Ramos (cell line): ENCODE results near the gene UNC5C.

Experiments used
- in situ Hi-C: fragments of 300-500 bp; cut with MboI; formaldehyde crosslinking; loops from one replicate; pipeline ENCODE4 v1.14.3; 2022; ENCODE audit warnings: low sequenced_read_pairs; ENCODE audit not compliant: unreplicated experiment

Gene UNC5C

DNA sequence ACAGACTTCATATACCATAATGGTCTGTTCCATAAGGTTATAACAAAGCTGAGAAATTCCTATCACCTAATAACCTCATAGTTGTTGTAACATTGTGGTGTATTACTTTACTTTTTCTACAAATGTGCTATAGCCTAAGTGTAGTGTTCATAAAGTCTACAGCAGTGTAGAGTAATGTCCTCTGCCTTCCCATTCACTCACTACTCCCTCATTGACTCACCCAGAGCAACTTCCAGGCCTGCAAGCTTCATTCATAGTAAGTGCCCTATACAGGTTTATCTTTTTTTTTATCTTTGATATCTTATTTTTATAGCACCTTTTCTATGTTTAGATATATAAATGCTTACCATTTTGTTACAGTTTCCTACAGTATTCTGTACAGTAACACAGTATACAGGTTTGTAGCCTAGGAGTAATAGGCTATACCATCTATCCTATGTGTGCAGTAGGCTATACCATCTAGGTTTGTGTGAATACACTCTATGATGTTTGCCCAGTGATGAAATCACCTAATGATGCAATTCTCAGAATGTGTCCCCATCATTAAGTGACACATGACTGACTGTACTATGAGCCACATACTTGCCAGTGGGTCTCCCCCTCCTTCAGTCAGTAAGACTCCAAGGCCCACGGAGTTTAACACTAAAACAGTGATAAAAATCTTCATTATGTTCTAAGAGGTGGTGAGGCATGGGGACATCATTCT is 299.9 kb downstream of the UNC5C start:
- in situ Hi-C loops = no loop called here

DNA sequence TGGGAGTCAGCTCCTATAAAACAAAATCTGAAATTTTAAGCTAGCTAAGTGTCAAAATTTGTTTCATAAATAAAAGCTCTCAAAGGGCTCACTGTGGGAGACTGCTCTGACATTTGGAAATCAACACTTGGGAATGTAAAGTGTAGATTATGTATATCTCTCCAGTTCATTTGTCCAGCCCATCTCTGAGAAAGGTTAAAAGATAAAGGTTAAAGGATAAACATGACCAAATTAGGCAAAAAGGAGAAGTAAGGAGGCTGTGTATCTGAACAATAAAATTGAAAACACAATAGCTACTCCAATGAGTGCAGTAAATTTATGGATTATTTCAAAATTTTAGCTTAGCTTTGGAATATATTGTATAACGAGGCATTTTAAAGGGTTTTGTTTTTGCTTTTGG is 304.9 kb downstream of the UNC5C start:
- in situ Hi-C loops = no loop called here

DNA sequence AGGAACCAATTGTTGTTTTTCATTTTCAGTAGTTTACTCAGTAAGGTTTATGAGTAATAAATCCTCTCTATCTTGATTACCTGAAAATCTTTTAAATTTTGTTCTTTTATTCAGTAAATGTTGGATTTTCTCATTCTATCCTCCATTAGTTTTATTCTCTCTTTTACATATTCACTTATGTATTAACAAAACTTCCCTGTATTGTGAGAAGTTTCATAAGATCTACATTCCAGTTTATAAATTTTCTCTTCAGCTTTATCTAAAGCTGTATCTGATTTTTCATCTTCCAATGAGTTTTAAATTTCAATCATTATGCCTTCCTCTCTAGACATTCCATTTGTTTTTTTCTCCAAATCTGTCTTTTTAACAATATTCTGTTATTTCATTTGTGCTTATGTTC is 310.2 kb downstream of the UNC5C start:
- in situ Hi-C loops = no loop called here

DNA sequence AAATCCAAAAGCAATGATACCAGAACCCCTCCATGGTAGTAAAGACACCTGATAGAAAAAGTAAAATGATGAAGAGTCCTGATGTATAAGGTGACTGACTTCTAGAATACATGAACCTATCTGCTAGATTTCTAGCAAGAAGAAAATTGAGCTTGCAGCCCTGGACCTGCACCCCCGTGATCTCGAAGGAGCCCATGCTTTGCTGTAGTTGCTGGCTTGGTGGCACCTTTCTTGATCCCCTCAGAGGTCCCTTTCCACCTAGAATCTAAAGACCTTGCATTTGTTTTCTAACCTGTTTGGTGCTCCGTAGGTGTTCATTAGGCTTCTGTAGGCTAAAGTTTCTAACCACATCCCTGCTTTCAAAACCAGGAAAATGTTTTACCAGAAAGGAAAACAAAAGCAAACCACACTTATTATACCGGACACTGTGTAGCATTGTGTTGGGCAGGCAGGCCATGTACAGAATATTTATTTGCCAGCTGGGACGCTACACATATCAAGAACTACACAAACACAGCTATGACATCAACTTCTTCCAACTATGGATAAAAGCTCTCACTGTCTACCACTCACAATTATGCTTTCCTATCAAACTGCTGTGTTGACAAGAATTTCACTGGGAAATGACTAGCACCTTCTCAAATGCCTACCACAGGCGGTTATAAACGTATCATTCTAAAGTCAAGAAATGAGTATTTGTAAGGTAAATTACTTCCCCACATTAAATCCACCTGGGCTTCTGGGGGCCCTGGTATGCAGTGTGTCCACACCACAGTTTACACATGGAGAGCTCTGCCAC is 316.2 kb downstream of the UNC5C start:
- in situ Hi-C loops = no loop called here

DNA sequence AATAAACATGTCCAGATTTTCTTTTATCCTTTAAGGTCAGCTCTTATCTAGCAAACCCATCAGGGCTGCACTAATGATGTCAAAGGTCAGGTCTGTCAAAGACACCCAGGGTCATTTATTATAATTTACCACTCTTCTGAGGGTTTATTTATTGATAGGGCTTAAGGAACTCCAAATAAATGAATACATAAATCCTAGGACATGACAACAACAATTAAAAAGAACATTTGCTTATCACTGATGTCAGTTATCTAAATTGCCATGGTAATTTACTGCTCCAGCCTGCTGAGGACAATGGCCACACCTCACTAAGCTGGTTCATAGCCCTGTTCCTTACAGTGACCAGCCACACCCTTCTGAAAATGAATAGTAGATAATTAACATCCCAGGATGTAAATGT is 317.1 kb downstream of the UNC5C start:
- in situ Hi-C loops = no loop called here

DNA sequence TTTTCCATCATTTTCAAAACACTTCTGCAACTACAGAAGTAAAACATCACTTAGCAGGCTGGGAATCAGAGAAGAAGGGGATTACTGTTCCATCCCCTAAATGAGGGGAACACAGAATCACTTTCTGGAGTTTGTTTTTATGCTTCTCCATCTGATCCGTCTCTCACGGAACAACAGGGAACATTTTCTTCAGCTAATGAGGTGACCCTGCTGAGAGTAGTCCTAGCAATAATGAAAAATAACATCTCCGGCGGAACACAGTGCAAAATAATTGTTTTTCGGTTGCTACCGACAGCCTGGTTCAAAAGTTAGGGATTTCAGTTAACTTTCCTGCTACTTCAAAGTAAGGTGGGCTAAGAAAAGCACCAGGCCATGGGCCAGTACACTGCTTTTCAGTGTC is 322.9 kb downstream of the UNC5C start:
- in situ Hi-C loops = no loop called here

DNA sequence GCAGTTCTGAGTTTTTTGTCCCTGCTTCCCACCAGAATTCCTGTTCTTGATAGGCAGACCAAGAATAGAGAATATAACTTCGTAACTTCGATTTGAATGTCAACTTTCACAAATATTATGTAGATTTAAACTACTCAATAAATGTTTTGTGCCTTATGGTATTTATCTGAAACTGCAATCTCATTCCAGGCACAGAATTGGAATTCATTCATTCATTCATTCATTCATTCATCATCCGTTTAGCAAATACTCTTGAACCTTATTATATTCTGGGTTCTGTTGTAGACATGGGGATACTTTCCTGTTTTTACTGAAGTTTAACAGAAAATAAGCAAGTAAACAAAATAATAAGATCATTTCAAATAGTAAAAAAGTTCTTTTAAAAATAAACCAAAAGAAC is 324.4 kb downstream of the UNC5C start:
- in situ Hi-C loops = no loop called here

DNA sequence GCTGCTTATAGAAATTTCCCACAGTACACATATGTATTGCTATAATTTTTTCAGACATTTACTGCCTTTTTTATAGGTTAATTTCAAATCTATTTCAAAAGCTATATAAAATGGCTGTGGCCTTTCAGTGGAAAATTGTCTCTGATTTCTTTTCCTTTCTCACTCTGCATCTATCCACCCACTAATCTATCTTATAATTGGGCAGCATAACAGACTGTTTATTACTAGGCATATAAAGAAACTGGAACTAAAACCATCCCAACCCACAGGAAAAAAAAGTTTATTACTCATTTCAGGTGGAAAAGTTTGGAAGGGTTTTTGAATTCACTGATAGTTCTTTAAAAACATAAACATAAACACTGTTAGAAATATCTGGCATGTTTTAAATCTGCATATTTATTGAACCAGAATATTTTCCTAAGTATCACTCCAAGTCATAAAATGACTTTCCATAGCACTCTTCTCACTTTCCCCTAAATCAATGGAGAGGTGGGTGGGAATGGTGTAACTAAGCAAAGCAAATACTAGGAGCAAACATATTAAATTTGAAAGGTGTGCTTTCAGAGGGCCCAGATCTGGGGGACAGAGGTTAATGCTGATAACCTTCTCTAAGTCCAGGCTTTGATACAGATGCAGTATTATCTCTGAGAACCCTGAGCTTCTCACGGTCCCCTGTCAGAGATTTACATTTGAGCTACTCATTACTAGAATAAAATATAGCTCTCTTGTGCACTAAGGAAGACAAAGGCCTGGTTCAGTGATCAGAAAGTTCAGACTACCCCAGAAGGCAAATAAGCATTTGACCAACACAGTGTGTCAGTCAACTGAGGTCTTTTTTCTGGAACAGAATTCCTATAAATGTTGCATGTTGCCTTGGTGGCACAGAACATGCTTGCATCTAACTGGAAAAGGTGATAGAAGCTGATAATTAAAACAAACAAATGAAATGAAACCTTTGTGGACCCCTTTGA is 328.3 kb downstream of the UNC5C start:
- in situ Hi-C loops = no loop called here

DNA sequence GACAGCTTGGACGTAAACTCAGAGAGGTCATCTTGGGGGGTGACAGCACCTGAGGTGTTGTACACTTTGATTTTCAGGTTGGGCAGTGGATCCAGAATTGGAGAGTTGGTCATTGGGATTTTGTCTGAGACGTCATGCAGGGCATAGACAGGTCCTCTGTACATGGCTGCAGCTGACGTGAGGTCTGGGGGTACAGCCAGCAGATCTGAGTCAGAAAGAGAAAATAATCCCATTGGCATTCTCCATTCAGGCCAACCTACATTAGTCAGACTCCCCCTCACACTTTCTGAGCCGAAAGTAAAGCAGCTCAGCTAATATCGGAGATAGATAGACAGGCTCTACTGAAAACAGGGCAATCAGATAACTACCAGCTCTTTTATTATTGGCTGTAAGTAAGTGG is 329.7 kb downstream of the UNC5C start:
- in situ Hi-C loops = no loop called here

DNA sequence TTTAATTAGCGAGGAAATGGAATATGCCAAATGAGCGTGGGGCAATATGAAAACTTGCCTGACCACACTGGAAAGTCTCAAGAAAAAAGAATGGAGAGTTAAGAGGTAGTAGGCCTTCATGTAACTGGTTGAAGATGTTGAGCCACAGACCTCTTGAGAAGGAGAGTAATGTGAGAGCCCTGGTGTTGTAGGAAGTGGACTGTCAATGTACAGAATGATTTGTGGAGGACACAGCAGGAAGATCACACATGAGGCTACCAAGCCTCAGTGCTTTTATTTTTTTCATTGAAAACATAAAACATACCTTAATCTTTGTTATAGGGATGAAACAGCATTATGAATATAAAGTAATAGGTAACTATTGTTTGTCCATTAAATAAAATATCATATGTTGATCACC is 331.6 kb downstream of the UNC5C start:
- in situ Hi-C loops = no loop called here

DNA sequence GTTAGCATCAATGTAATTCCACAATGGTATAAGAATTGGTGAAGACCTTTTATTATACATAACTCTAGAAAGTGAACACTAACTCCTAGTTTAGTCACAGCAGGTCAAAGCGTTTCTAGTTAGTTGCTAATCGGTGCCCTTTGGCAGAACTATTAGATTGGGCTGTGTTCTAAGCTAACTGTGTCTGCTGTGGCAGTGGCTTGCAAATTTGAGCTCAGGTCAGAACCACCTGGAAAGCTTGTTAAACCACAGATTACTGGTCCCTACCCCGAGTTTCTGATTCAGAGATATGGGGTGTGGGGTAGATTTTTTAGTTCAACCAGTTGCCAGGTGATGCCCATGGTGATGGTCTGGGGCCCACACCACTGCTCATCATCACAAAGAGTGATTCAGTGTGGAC is 332.1 kb downstream of the UNC5C start:
- in situ Hi-C loops = no loop called here

DNA sequence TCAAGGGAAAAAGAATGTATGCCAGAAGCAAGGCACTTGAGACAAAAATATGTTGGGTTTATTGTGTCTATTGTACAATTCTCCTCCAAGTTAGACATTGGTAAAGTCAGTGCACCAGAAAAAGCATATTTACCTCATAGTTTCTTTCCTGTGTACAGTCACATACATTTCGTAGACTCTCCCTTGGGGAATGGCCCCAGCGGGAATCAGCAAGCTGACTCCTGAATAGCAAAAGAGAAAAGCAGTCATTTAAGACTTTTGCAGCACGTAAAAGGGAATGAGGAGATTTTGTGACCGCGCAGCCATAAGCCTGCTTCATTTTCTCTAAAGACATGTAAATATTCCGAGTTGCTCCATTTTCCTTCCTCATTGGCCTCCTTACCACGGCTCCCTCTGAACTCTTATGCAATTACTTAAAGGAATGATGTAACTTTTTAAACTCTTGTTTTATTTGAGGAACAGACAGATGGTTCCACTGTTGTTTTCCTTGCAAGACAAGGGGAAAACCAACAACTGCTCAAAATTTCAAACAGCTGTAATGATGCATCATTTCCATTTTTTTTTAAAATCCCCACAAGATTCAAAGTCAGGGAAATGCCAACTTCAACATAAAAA is 332.7 kb downstream of the UNC5C start:
- in situ Hi-C loops = no loop called here

DNA sequence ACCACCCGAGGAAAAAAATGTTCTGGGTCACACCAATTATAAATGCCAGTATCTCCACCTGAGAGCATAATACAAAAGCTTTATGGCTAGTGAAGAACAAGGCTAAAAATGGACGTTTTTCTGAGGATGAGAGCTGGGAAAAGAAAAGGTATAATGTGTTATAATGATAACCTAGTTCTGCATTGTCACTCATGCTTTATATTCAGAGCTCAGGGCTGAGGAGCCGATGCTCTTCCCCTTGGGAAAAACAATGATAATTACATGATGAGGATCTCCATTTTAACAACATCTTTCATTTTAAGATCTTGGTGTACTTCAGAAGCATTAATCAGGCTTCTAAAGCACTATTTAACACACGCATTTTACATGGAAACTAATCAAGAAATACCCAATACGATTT is 333.7 kb downstream of the UNC5C start:
- in situ Hi-C loops = no loop called here

DNA sequence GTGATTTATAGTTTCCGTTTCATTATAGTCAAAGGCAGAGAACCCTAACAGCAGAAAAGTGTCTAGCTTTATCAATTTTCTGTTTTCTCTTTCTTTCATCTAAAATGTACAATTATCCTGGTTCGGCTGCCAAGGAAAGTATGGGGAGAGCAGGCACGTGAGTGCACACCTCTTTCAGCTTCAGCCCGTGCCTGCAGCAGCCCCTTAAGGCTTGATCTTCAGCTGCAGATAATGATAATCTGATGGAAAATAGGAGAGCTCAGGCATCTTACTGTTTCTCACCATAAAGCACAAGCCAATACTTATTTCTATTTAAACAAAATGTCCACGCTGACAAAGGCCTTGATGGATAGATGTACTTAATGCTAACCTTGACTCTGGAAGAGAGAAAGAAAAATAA is 334.4 kb downstream of the UNC5C start:
- in situ Hi-C loops = no loop called here

DNA sequence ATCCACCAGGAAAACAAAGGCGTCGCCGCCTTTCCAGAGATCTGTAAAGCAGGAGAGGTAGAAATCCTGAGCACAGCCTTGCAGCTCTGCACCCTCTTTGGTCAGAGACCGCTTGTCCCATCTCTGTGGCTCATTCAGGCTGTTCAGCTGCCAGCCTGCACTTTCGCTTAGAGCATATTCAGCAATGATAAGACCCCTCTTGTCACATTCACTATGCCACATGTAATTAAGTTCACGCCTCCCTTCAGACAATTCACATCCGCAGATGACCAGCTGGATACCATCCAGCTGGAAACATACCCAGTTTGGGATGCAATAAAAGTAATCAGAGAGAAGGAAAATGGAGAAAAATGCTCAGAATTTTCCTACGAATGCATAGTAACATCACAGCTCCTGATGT is 335.4 kb downstream of the UNC5C start:
- in situ Hi-C loops = no loop called here

DNA sequence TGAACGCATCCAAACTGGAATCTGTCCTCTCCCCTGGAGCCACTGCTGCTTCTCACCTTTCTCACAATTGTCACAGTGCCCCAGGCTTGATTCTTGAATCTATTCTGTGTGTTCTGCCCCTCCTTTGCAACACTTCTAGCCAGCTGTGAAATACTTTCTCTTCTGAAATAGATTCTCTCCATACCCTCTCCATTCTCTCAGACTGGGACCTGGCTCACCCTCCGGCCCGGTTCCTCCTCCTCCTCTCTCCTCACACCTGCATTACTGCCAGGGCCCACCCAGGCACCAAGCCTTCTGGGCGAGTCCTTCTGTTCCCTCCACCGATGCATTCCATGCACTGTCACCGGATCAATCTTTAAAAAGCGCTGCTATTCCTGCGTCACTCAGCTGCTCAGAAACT is 336.1 kb downstream of the UNC5C start:
- in situ Hi-C loops = no loop called here

DNA sequence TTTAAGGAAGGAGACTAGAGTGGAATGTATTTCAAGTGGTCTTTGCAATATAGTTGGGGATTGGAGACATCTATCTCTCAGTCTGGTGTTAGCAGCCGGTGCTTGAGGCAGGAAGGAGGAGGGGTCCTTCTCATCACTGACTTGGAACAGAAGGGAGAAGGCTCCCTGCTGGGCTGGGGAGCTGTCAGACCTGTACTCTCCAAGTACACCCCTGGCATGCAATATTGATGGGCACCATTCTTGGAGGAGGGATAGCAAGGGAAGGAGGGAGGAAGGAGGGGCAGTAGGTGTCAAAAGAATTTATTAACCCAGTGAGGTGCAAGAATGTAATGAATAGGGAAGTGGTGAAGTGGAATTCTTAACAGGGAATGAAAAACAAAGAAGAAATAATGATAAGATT is 338.8 kb downstream of the UNC5C start:
- in situ Hi-C loops = no loop called here

DNA sequence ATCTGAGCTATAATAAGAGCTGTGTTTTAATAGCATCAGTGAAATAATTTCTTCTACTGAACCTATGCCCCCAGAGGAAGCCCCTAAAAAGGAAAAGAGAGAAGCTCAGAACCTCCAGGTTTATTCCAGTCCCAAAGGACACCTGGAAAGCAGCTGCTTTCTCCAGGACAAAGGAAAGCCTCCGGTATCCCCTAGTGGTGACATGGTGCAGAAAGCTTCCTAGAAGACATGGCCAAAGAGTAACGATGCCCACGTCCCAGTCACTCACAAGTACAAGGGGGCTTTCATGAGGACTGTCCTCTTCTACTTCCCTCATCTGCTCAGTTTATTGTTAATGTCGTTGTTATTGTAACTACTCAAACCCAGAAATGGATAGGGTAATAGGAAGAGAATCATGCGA is 343.9 kb downstream of the UNC5C start:
- in situ Hi-C loops = no loop called here

DNA sequence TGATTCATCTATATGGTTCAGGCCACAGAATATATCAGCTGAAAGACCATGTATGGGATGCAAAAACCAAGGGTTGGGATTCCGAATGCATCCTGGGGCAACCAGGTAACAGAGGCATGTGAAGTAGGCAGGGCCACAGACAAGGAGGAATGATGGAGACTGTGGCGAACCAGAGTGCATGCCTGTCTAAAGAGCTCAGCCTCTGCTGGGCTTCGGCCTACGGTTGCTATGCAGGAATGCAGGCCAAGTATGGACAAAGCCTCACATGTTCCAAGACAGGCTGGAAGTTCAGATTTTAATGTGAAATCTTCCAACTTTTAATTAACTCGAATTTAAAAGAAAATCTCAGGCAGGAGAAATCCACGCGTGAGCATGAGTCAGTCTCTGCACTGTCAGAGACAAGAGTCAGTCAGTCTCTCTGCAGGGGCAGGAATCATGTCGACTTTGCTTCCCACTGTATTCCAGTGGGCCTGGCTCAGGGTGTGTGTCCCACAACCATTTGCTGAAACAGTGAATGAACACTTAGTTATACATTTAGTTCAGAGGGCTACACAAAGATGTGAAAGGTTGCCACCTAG is 344.4 kb downstream of the UNC5C start:
- in situ Hi-C loops = no loop called here

DNA sequence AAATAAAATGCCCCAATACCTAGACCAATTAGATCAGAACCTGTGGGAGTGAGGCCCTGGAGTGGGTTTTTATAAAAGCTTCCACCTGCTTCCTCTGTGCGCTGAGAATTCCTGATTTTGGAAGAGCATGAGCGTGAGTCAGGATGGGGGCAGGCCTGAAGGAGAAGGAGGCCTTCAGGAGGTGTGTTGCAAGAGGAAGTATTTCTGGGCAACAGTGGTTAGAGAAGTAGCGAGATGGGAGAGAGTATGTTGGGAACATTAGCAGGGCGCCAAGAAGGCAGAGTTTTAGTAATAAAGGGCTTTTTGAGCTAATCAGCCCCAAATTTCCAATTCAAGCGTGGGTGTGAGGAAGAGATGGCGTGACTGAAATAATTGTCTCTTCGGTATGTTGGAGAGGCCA is 349.8 kb downstream of the UNC5C start:
- in situ Hi-C loops = no loop called here
